Measurements from ENCODE around the gene TSSK2. TPM values are rescaled to one million over a fixed set of nuclear protein-coding genes. Genes with fewer than 3 reads are reported as not detected.

The TSSK2 gene
- total and polyA plus RNA-seq, 4 donors = 0.08 to 0.25 (median 0.08) TPM; not detected in 1

DNA sequence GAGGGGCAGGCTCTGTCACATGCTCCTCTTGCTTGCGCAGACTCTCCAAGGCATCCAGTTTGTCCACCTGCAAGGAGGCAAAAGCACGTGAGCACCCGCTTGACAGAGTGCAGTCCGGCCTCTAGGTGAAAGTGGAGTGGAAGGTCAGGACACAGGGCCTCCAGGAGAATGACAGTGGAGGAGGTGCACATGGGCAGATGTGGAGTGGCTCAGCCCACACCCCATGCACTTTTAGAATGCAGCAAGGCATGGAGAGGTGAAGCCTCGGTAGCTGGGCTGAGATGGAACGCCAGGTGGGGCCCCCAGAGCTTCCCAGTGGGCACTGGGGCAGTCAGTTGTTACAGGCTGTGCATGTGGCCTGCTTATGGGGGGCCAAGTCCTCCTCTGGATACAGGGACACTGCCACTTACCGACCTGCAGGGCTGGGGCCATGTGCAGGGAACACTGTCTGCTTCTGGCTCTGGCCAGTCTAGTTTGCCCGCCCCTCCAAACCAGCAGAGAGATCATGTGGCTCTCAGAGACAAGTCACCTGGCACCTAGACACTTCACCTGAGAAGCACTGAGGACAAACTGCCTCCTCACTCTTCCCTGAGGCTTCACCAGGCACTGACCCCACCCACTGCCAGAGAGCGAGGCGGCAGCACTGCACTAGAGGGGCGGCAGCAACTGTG, 49.8 kb downstream of the TSSK2 start:
- WGBS, 2 donors = 89 to 92% methylated on average over 11 of the region's 11 CpGs
- TF ChIP-seq, protein P1, sequence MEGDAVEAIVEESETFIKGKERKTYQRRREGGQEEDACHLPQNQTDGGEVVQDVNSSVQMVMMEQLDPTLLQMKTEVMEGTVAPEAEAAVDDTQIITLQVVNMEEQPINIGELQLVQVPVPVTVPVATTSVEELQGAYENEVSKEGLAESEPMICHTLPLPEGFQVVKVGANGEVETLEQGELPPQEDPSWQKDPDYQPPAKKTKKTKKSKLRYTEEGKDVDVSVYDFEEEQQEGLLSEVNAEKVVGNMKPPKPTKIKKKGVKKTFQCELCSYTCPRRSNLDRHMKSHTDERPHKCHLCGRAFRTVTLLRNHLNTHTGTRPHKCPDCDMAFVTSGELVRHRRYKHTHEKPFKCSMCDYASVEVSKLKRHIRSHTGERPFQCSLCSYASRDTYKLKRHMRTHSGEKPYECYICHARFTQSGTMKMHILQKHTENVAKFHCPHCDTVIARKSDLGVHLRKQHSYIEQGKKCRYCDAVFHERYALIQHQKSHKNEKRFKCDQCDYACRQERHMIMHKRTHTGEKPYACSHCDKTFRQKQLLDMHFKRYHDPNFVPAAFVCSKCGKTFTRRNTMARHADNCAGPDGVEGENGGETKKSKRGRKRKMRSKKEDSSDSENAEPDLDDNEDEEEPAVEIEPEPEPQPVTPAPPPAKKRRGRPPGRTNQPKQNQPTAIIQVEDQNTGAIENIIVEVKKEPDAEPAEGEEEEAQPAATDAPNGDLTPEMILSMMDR (IDR thresholded peaks at IDR 0.05; ENCODE audit: control extremely low read depth, extremely low read depth) = no peak
- no peaks in the 10 kb centered on the region for H3K9me3 ChIP-seq (ENCODE audit: control insufficient read depth in 4 of 4, insufficient read depth in 3 of 4, low read length in 3 of 4)

DNA sequence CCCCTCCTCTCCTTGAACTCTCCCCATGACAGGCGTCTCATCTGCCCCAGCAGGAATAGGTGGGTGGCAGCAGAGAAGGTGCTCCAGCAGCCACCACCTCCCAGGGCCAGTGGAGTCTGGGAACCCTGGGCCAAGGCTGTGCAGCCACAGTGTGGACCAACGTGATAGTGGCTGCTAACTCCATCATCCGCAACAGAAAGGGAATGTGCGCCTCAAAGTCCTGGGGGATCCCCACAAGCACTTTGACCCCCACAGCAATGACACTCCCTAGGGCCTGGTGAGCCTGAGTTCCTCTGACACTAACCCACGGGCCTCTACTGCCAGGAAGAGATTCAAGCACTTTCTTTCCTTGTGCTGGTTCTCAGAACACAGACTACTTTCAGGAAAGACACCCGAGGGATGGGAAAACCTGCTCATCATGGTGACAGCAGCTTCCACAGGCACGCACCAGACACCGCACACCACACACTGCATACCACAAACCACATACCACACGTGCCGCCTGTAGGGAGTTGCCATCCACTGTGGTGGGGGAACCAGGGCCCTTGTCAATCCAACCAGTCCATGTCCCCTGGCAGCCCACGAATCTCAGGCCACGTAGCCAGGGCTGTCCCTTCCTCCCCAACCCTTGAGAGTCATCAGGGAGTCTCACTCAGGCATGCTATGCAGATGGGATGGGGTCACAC, 50.8 kb downstream of the TSSK2 start:
- Histone ChIP-seq H3K9me3 (ENCODE audit: control insufficient read depth in 4 of 4, insufficient read depth in 3 of 4, low read length in 3 of 4) (no peaks in the 10 kb centered on the region), H3K36me3 (ENCODE audit: control insufficient read depth in 4 of 4, insufficient read depth in 4 of 4, low read length in 4 of 4) (no peaks in the 10 kb centered on the region), H3K4me3 (no peak overlapping the region), H3K4me1 (ENCODE audit: control insufficient read depth in 5 of 5, insufficient read depth in 5 of 5, low read length in 5 of 5) (peaks cover 0 to 19% (median 0%) of the 10 kb centered on the region in 5 donors), H3K27me3 (ENCODE audit: control insufficient read depth in 3 of 3, insufficient read depth in 3 of 3, low read length in 2 of 3) (no peaks in the 10 kb centered on the region), H3K27ac (ENCODE audit: low read depth in 1 of 2, low read length in 1 of 2) (no peak overlapping the region), H3K9ac (ENCODE audit: insufficient read depth in 1 of 2, low read length in 2 of 2) (no peak overlapping the region)
- 66 to 68% methylated on average over 12 of the region's 12 CpGs for WGBS, 2 donors
- ATAC-seq (ENCODE audit: insufficient read depth, low FRiP score) = no peak
- no peak for DNase-seq
- TF ChIP-seq, protein P1 (IDR thresholded peaks at IDR 0.05; ENCODE audit: control extremely low read depth, extremely low read depth) = no peak

More for the DNA sequence above, 49.8 kb downstream of the TSSK2 start:
- Histone ChIP-seq H3K27ac (ENCODE audit: low read depth in 1 of 2, low read length in 1 of 2) (no peak overlapping the region), H3K27me3 (ENCODE audit: control insufficient read depth in 3 of 3, insufficient read depth in 3 of 3, low read length in 2 of 3) (no peaks in the 10 kb centered on the region), H3K4me3 (no peak overlapping the region), H3K4me1 (ENCODE audit: control insufficient read depth in 5 of 5, insufficient read depth in 5 of 5, low read length in 5 of 5) (peaks cover 0 to 21% (median 0%) of the 10 kb centered on the region in 5 donors), H3K36me3 (ENCODE audit: control insufficient read depth in 4 of 4, insufficient read depth in 4 of 4, low read length in 4 of 4) (no peaks in the 10 kb centered on the region), H3K9ac (ENCODE audit: insufficient read depth in 1 of 2, low read length in 2 of 2) (no peak overlapping the region)
- DNase-seq (no peak), ATAC-seq (ENCODE audit: insufficient read depth, low FRiP score) (no peak)

Other genes with a start within 250 kb of the TSSK2 start
- 1 to 10 TPM; 3.1 to 5.9 TPM for gene DGCR6, start 225.0 kb upstream of the TSSK2 start, total RNA-seq
- 1 to 10 TPM; 1.3 to 4.7 TPM for gene DGCR6, start 225.0 kb upstream of the TSSK2 start, polyA plus RNA-seq
- gene PRODH, start 195.0 kb upstream of the TSSK2 start, total RNA-seq = 10 to 100 TPM; 28.7 to 65.7 TPM
- 10 to 100 TPM in 1 of 2 donors, 1 to 10 TPM in 1; 6.6 to 35.8 TPM for gene PRODH, start 195.0 kb upstream of the TSSK2 start, polyA plus RNA-seq
- 10 to 100 TPM; 57.9 to 77.4 TPM for gene DGCR2, start 8.9 kb upstream of the TSSK2 start, total RNA-seq
- gene DGCR2, start 8.9 kb upstream of the TSSK2 start, polyA plus RNA-seq = 10 to 100 TPM; 40.4 to 43.0 TPM
- 10 to 100 TPM in 1 of 2 donors, 1 to 10 TPM in 1; 7.9 to 15.3 TPM for gene ESS2, start 13.3 kb downstream of the TSSK2 start, total RNA-seq
- 10 to 100 TPM; 12.2 to 19.8 TPM for gene ESS2, start 13.3 kb downstream of the TSSK2 start, polyA plus RNA-seq
- not detected for gene GSC2, start 19.0 kb downstream of the TSSK2 start, total RNA-seq
- not detected for gene GSC2, start 19.0 kb downstream of the TSSK2 start, polyA plus RNA-seq
- gene SLC25A1, start 47.4 kb downstream of the TSSK2 start, total RNA-seq = 10 to 100 TPM; 36.3 to 95.8 TPM
- 10 to 100 TPM; 48.1 to 49.1 TPM for gene SLC25A1, start 47.4 kb downstream of the TSSK2 start, polyA plus RNA-seq
- gene CLTCL1, start 160.4 kb downstream of the TSSK2 start, total RNA-seq = 1 to 10 TPM; 5.9 to 9.2 TPM
- gene CLTCL1, start 160.4 kb downstream of the TSSK2 start, polyA plus RNA-seq = 1 to 10 TPM; 2.6 to 2.8 TPM

All from lung (tissue), 12 donors.